HL-60 (cell line): ENCODE measurements around the gene RASGRP2.

Experiments used
- DNase-seq, 2 experiments: peaks; one replicate each; pipeline ENCODE4 v3.0.0-alpha.2; 2010 to 2020; ENCODE audit warnings: low read depth in 1 of 2, low spot score in 1 of 2
- H3K27ac ChIP-seq: fragments of 250-450 bp; sonication (Bioruptor Pico); replicated peaks from 2 replicates; pipeline ENCODE4 v1.5.1; 2020; ENCODE audit warnings: mild to moderate bottlenecking, moderate library complexity
- H3K27me3 ChIP-seq: fragments of 250-450 bp; sonication (Bioruptor Pico); 2 replicates; pipeline ENCODE4 v1.5.1; 2021; ENCODE audit warnings: mild to moderate bottlenecking, moderate library complexity; ENCODE audit not compliant: insufficient read depth, poor library complexity, severe bottlenecking
- H3K4me3 ChIP-seq: replicated peaks from 2 replicates; pipeline ENCODE4 v1.5.1; 2011; ENCODE audit warnings: mild to moderate bottlenecking, control low read depth, low read length; ENCODE audit not compliant: insufficient read depth
- CTCF ChIP-seq: IDR thresholded peaks from one replicate; pipeline ENCODE4 v1.5.1; 2011; ENCODE audit warnings: low read length, control low read depth, inconsistent platforms; ENCODE audit not compliant: insufficient read depth
- GABPA ChIP-seq: IDR thresholded peaks from 2 replicates; pipeline ENCODE4 v1.6.1; 2012; ENCODE audit warnings: low read depth
- POLR2AphosphoS5 ChIP-seq: IDR thresholded peaks from 2 replicates; pipeline ENCODE4 v1.6.1; 2012; ENCODE audit warnings: low read depth
- REST ChIP-seq: IDR thresholded peaks from 2 replicates; pipeline ENCODE4 v1.6.1; 2012; ENCODE audit warnings: low read depth; ENCODE audit not compliant: insufficient replicate concordance
- SPI1 ChIP-seq: IDR thresholded peaks from 2 replicates; pipeline ENCODE4 v1.6.1; 2012; ENCODE audit warnings: low read depth, mild to moderate bottlenecking, borderline replicate concordance
- long read RNA-seq: library from polyadenylated mRNA; unstranded; transcript quantifications from one replicate; pipeline ENCODE4 v2.0.0, GENCODE V29; 2020

Gene RASGRP2
- long read RNA-seq, transcript RASGRP2-211 (17 exons, 2,304 nt), result major isoform, 26 of 73 reads
- long read RNA-seq, transcript RASGRP2-207 (17 exons, 2,221 nt), result minor isoform, 5 of 73 reads
- long read RNA-seq, partial matches to known transcripts, result 21 of 73 reads
- long read RNA-seq, other reads (novel, unspliced or antisense), result 15 of 73 reads

GRCh38 chr11:64743591-64744543 is at the start of gene RASGRP2:
Gene RASGRP2 (minus strand): TSS chr11:64744142. CDS start chr11:64742866, 1,276 bp downstream.
- H3K4me3 ChIP-seq, result peak within 1 kb of the TSS; percentile 85
- H3K27me3 ChIP-seq, result no peaks in the 10 kb centered on the region
- TF ChIP-seq REST (no peak), GABPA (no peak), POLR2AphosphoS5 (peak; percentile 92), SPI1 (no peak), CTCF (peak; percentile 78)
- H3K27ac ChIP-seq, result peak within 1 kb of the TSS; percentile 99
- peak; percentile 86 to 94 for DNase-seq

- Histone ChIP-seq H3K27ac (no peak overlapping the region), H3K27me3 (no peaks in the 10 kb centered on the region), H3K4me3 (no peak overlapping the region)
- DNase-seq, result no peak
- TF ChIP-seq POLR2AphosphoS5 (no peak), CTCF (no peak), REST (no peak), GABPA (no peak), SPI1 (no peak)
These were observed 48.5 kb upstream of the RASGRP2 start for GRCh38 chr11:64792482-64792881.

- Histone ChIP-seq H3K27me3 (no peaks in the 10 kb centered on the region), H3K27ac (no peak overlapping the region)
- TF ChIP-seq GABPA, result no peak
- no peak for TF ChIP-seq POLR2AphosphoS5
- no peak for TF ChIP-seq SPI1
- no peak for TF ChIP-seq CTCF
- no peak for TF ChIP-seq REST
These were observed 47.9 kb upstream of the RASGRP2 start for GRCh38 chr11:64791781-64792291.

More at GRCh38 chr11:64791781-64792291, 47.9 kb upstream of the RASGRP2 start:
- H3K4me3 ChIP-seq, result no peak overlapping the region
- no peak for DNase-seq
